HepG2 (cell line): ENCODE results near the gene CTXN1. TPM values are rescaled to one million over a fixed set of nuclear protein-coding genes. Genes with fewer than 3 reads are reported as not detected.

Source experiments
- AKNA ChIP-seq: sonication (generic); formaldehyde crosslinking; IDR thresholded peaks from 2 replicates; pipeline ENCODE4 v1.4.0; 2020; ENCODE audit warnings: missing genetic modification reagents, borderline replicate concordance
- ATF3 ChIP-seq: sonication (generic); formaldehyde crosslinking; IDR thresholded peaks from 2 replicates; pipeline ENCODE4 v1.4.0; 2020; ENCODE audit warnings: missing genetic modification reagents
- ELF4 ChIP-seq: sonication (generic); formaldehyde crosslinking; IDR thresholded peaks from 2 replicates; pipeline ENCODE4 v1.5.0; 2020; ENCODE audit warnings: missing genetic modification reagents, mild to moderate bottlenecking, moderate library complexity, borderline replicate concordance
- GABPB1 ChIP-seq: IDR thresholded peaks from 2 replicates; pipeline ENCODE4 v1.6.1; 2016; ENCODE audit warnings: mild to moderate bottlenecking, missing genetic modification reagents, moderate library complexity, missing compliant biosample characterization
- HNF4A ChIP-seq: sonication (generic); formaldehyde crosslinking; IDR thresholded peaks from 2 replicates; pipeline ENCODE4 v1.4.0; 2020; ENCODE audit warnings: missing genetic modification reagents
- JUNB ChIP-seq: sonication (generic); formaldehyde crosslinking; IDR thresholded peaks from 2 replicates; pipeline ENCODE4 v1.8.0; 2022; ENCODE audit warnings: missing genetic modification reagents, mild to moderate bottlenecking, borderline replicate concordance
- MAF1 ChIP-seq: sonication (generic); formaldehyde crosslinking; IDR thresholded peaks from 2 replicates; pipeline ENCODE4 v1.5.0; 2020; ENCODE audit warnings: missing genetic modification reagents, borderline replicate concordance
- MBNL3 ChIP-seq: fragments of 250-450 bp; sonication (Bioruptor Pico); conservative IDR thresholded peaks from 2 replicates; pipeline ENCODE4 v1.8.0; 2022; ENCODE audit warnings: mild to moderate bottlenecking, inconsistent platforms
- MXD3 ChIP-seq: IDR thresholded peaks from 2 replicates; pipeline ENCODE4 v1.6.1; 2016; ENCODE audit warnings: mild to moderate bottlenecking, missing biosample characterization, missing genetic modification reagents
- MYPOP ChIP-seq: sonication (generic); formaldehyde crosslinking; IDR thresholded peaks from 2 replicates; pipeline ENCODE4 v1.8.1; 2023; ENCODE audit warnings: mild to moderate bottlenecking, moderate library complexity, missing genetic modification reagents
- NR3C1 ChIP-seq: sonication (generic); formaldehyde crosslinking; IDR thresholded peaks from 2 replicates; pipeline ENCODE4 v1.4.0; 2020; ENCODE audit warnings: missing genetic modification reagents
- PCBP1 ChIP-seq: fragments of 200-400 bp; formaldehyde crosslinking; IDR thresholded peaks from 2 replicates; pipeline ENCODE4 v1.6.1; 2017; ENCODE audit warnings: mild to moderate bottlenecking, low read depth, low read length, borderline replicate concordance
- PRPF4 ChIP-seq: fragments of 200-400 bp; formaldehyde crosslinking; IDR thresholded peaks from 2 replicates; pipeline ENCODE4 v1.6.1; 2016; ENCODE audit warnings: low read length, low read depth; ENCODE audit not compliant: poor library complexity, severe bottlenecking
- STAG1 ChIP-seq: sonication (generic); formaldehyde crosslinking; IDR thresholded peaks from 2 replicates; pipeline ENCODE4 v1.4.0; 2020; ENCODE audit warnings: missing genetic modification reagents
- STAT5B ChIP-seq: sonication (generic); formaldehyde crosslinking; IDR thresholded peaks from 2 replicates; pipeline ENCODE4 v1.4.0; 2020; ENCODE audit warnings: missing genetic modification reagents
- ZBTB21 ChIP-seq: sonication (generic); formaldehyde crosslinking; IDR thresholded peaks from 2 replicates; pipeline ENCODE4 v1.4.0; 2020; ENCODE audit warnings: missing genetic modification reagents
- ZNF274 ChIP-seq: sonication (generic); formaldehyde crosslinking; IDR thresholded peaks from 2 replicates; pipeline ENCODE4 v1.5.1; 2020; ENCODE audit warnings: mild to moderate bottlenecking, missing genetic modification reagents
- ZNF329 ChIP-seq: sonication (generic); formaldehyde crosslinking; IDR thresholded peaks from 2 replicates; pipeline ENCODE4 v1.9.0; 2021; ENCODE audit warnings: low read depth, mild to moderate bottlenecking, missing genetic modification reagents
- ZNF510 ChIP-seq: sonication (generic); formaldehyde crosslinking; IDR thresholded peaks from 2 replicates; pipeline ENCODE4 v1.4.0; 2020; ENCODE audit warnings: low read depth, mild to moderate bottlenecking, missing genetic modification reagents
- ZNF512B ChIP-seq: sonication (generic); formaldehyde crosslinking; IDR thresholded peaks from 2 replicates; pipeline ENCODE4 v1.5.1; 2020; ENCODE audit warnings: missing genetic modification reagents, mild to moderate bottlenecking, borderline replicate concordance
- polyA plus RNA-seq, 8 experiments: library from polyadenylated mRNA; depleted of rRNA in 3 of 8; stranded (reverse) in 7 of 8; unstranded in 1 of 8; fragments of >200 nt; fragmentation: Illumina TruSeq in 4 of 8; extraction: Trizol in 4 of 8; gene quantifications; 2 replicates each; pipeline versions ENCODE4 v1.2.1 to v1.2.3, GENCODE V29; 2011 to 2016; ENCODE audit warnings: low read depth in 4 of 8, missing spikeins in 1 of 8, mixed read lengths in 1 of 8; ENCODE audit not compliant: insufficient read depth in 1 of 8
- total RNA-seq, 5 experiments: library from RNA; depleted of rRNA; stranded (reverse); fragments of >200 nt; fragmentation: Illumina TruSeq; extraction: Trizol; gene quantifications; 2 replicates each; pipeline ENCODE4 v1.2.3, GENCODE V29; 2016; ENCODE audit warnings: low read depth in 1 of 5

The CTXN1 gene
- total and polyA plus RNA-seq, 2 of the 13 experiments (the other 11 are each of a cell fraction or from before 2014, with no cell fraction given), result 0.11 TPM; not detected in 1

- TF ChIP-seq PCBP1 (no peak), ZBTB21 (CRISPR knock-in tag) (no peak), MBNL3 (CRISPR knock-in tag) (no peak), MAF1 (CRISPR knock-in tag) (no peak), GABPB1 (peak; percentile 48; the same call in 1 of the 2 replicates), HNF4A (CRISPR knock-in tag) (peak; percentile 58), NR3C1 (no peak), ZNF512B (CRISPR knock-in tag) (no peak), MYPOP (CRISPR knock-in tag) (no peak; the same call in 1 of the 2 replicates), STAG1 (CRISPR knock-in tag) (no peak), ATF3 (no peak), AKNA (CRISPR knock-in tag) (no peak), MXD3 (CRISPR knock-in tag) (no peak), JUNB (CRISPR knock-in tag) (no peak), ZNF329 (no peak), PRPF4 (no peak), ELF4 (CRISPR knock-in tag) (no peak), ZNF510 (CRISPR knock-in tag) (no peak), STAT5B (no peak), ZNF274 (CRISPR knock-in tag) (peak; percentile 60; the same call in 1 of the 2 replicates)
These were observed 38.4 kb downstream of the CTXN1 start (continued) for GRCh38 chr19:7887408-7888144.
